Endothelial cell of umbilical vein (primary cell): ENCODE measurements around the gene SPECC1L. TPM values are rescaled to one million over a fixed set of nuclear protein-coding genes. Genes with fewer than 3 reads are reported as not detected.

ENCODE experiments used
- BruUV-seq: library from RNA; stranded (reverse); fragments of 400-500 nt; replicated peaks from 2 replicates; lab custom pipeline; 2021; lab: Mats Ljungman, UMichigan
- CTCF ChIA-PET: fragments of 300-600, 350-600 bp; sonication (Branson Sonifier 250); formaldehyde crosslinking; loops from one replicate; lab custom pipeline; 2021; ENCODE audit warnings: antibody characterized with exemption, inconsistent platforms; lab: Charles Lee
- POLR2A ChIA-PET: fragments of 300-600, 350-600 bp; sonication (Branson Sonifier 250); formaldehyde crosslinking; loops from one replicate; lab custom pipeline; 2021; ENCODE audit warnings: antibody characterized with exemption, inconsistent platforms; lab: Charles Lee
- DNase-seq: peaks from one replicate; pipeline ENCODE4 v3.0.0-alpha.2; 2011; ENCODE audit warnings: low read depth, low spot score
- FAIRE-seq: peaks from 2 replicates; lab custom pipeline; 2011; peaks lifted over from hg19 to GRCh38; lab: Jason Lieb, UNC
- H2AFZ ChIP-seq: 2 replicates; pipeline ENCODE4 v1.6.0; 2012; ENCODE audit warnings: low read depth, low read length, control low read depth, inconsistent platforms
- H3K27ac ChIP-seq: 2 replicates; pipeline ENCODE4 v1.5.1; 2011; ENCODE audit warnings: low read depth, mild to moderate bottlenecking, control low read depth, low read length, moderate library complexity; ENCODE audit not compliant: insufficient read depth
- H3K27me3 ChIP-seq, 2 experiments: 2 replicates each; pipeline versions ENCODE4 v1.6.0 to v1.6.1; 2011; ENCODE audit warnings: low read length in 2 of 2, mixed read lengths in 1 of 2; ENCODE audit not compliant: control insufficient read depth in 2 of 2, insufficient read depth in 2 of 2
- H3K36me3 ChIP-seq, 2 experiments: 2 replicates in 1 of 2; 3 replicates in 1 of 2; pipeline ENCODE4 v1.5.1; 2011; ENCODE audit warnings: low read length in 2 of 2, mild to moderate bottlenecking in 1 of 2, moderate library complexity in 1 of 2; ENCODE audit not compliant: control insufficient read depth in 2 of 2, insufficient read depth in 2 of 2; ENCODE audit errors: extremely low read depth in 1 of 2
- H3K4me1 ChIP-seq: 3 replicates; pipeline ENCODE4 v1.5.1; 2011; ENCODE audit warnings: mild to moderate bottlenecking, low read length; ENCODE audit not compliant: control insufficient read depth, insufficient read depth; ENCODE audit errors: extremely low read depth
- H3K4me2 ChIP-seq: 2 replicates; pipeline ENCODE4 v1.6.1; 2011; ENCODE audit warnings: low read length, control low read depth, mixed read lengths; ENCODE audit not compliant: insufficient read depth
- H3K4me3 ChIP-seq, 3 experiments: fragments of 200-600 bp in 1 of 3; sonication (generic), shearing (Covaris generic) in 1 of 3; replicated peaks in 1 of 3; 2 replicates each; pipeline ENCODE4 v1.5.1; 2011 to 2016; ENCODE audit warnings: control low read depth in 3 of 3, low read length in 3 of 3, mild to moderate bottlenecking in 2 of 3, inconsistent platforms in 1 of 3, low read depth in 1 of 3, moderate library complexity in 1 of 3; ENCODE audit not compliant: insufficient read depth in 1 of 3
- H3K79me2 ChIP-seq: 2 replicates; pipeline ENCODE4 v1.6.0; 2012; ENCODE audit warnings: low read length, inconsistent platforms; ENCODE audit not compliant: control insufficient read depth, insufficient read depth
- H3K9ac ChIP-seq: replicated peaks from 2 replicates; pipeline ENCODE3; 2011; ENCODE audit warnings: low read length, control low read depth; ENCODE audit not compliant: insufficient read depth; ENCODE audit errors: extremely low read depth
- H3K9me1 ChIP-seq: replicated peaks from 3 replicates; pipeline ENCODE4 v1.6.0; 2011; ENCODE audit warnings: mild to moderate bottlenecking, low read length; ENCODE audit not compliant: control insufficient read depth, insufficient read depth; ENCODE audit errors: extremely low read depth
- H3K9me3 ChIP-seq: replicated peaks from 2 replicates; pipeline ENCODE4 v1.5.1; 2012; ENCODE audit warnings: low read length, inconsistent platforms; ENCODE audit not compliant: control insufficient read depth, insufficient read depth
- H4K20me1 ChIP-seq: replicated peaks from 2 replicates; pipeline ENCODE3; 2011; ENCODE audit warnings: mild to moderate bottlenecking, low read length; ENCODE audit not compliant: control insufficient read depth, insufficient read depth; ENCODE audit errors: extremely low read depth
- EZH2 ChIP-seq: IDR thresholded peaks from 2 replicates; pipeline ENCODE4 v1.6.1; 2012; ENCODE audit warnings: borderline replicate concordance, low read depth, mild to moderate bottlenecking, moderate library complexity, low read length, inconsistent platforms; ENCODE audit not compliant: severe bottlenecking
- FOS ChIP-seq: IDR thresholded peaks from 2 replicates; pipeline ENCODE4 v1.6.1; 2011; ENCODE audit warnings: mild to moderate bottlenecking, low read length, moderate library complexity, borderline replicate concordance; ENCODE audit not compliant: insufficient read depth
- GATA2 ChIP-seq: IDR thresholded peaks from 2 replicates; pipeline ENCODE4 v1.7.0; 2011; ENCODE audit warnings: low read depth, mild to moderate bottlenecking, moderate library complexity, mixed read lengths, low read length; ENCODE audit not compliant: insufficient read length, insufficient read depth
- JUN ChIP-seq: IDR thresholded peaks from 2 replicates; pipeline ENCODE4 v1.6.1; 2011; ENCODE audit warnings: borderline replicate concordance, low read depth; ENCODE audit not compliant: insufficient read length, insufficient read depth
- MAX ChIP-seq: IDR thresholded peaks from 2 replicates; pipeline ENCODE4 v1.6.1; 2011; ENCODE audit not compliant: insufficient read depth, insufficient read length
- MYC ChIP-seq: IDR thresholded peaks from one replicate; pipeline ENCODE4 v1.6.1; 2011; ENCODE audit warnings: mild to moderate bottlenecking, low read depth, low read length
- POLR2A ChIP-seq: IDR thresholded peaks from 2 replicates; pipeline ENCODE4 v1.6.1; 2012; ENCODE audit warnings: low read depth, mild to moderate bottlenecking, control low read depth, low read length
- POLR2AphosphoS5 ChIP-seq: IDR thresholded peaks from 2 replicates; pipeline ENCODE4 v1.6.1; 2012; ENCODE audit warnings: low read depth, mild to moderate bottlenecking, control low read depth, low read length, moderate library complexity; ENCODE audit not compliant: insufficient read depth
- dilution Hi-C: fragments of 300-500 bp; cut with MboI; formaldehyde crosslinking; loops from one replicate; pipeline ENCODE4 v1.15.0; 2019; ENCODE audit warnings: low sequenced_read_pairs; ENCODE audit not compliant: extremely low pct_ligation_motif_present
- intact Hi-C: fragments of 100-400 bp; cut with micrococcal nuclease; formaldehyde crosslinking; loops from one replicate; pipeline ENCODE4 v1.10.0; 2022
- polyA plus RNA-seq, 4 experiments: library from polyadenylated mRNA; depleted of rRNA in 3 of 4; stranded (reverse) in 3 of 4; unstranded in 1 of 4; fragments of >200 nt; gene quantifications; 2 replicates each; pipeline versions ENCODE4 v1.2.1 to v1.2.3, GENCODE V29; 2011 to 2012; ENCODE audit warnings: missing spikeins in 1 of 4
- total RNA-seq: library from RNA; stranded (reverse); gene quantifications from 2 replicates; pipeline ENCODE4 v1.2.3, GENCODE V29; 2021
- TF ChIP-seq, protein P1 (sequence below), 2 donors: IDR thresholded peaks; 1 replicate in 1 of 2; 2 replicates in 1 of 2; pipeline ENCODE4 v1.5.1; 2011; ENCODE audit warnings: low read length in 2 of 2, mild to moderate bottlenecking in 2 of 2, moderate library complexity in 2 of 2, control low read depth in 1 of 2, inconsistent platforms in 1 of 2, low read depth in 1 of 2; ENCODE audit not compliant: insufficient read depth in 1 of 2; ENCODE audit errors: extremely low read depth in 1 of 2

SPECC1L gene
- total and polyA plus RNA-seq, 2 donors (not counting 3 experiments of a cell fraction or from before 2014, with no cell fraction given): 22.8 to 79.3 TPM

GRCh38 chr22:24433828-24434470 is 163.3 kb downstream of the SPECC1L start:
- H3K27ac ChIP-seq: peak overlapping the region; percentile 43
- H3K9ac ChIP-seq: no peak overlapping the region
- peaks cover 0 to 3% of the 10 kb centered on the region in 2 experiments for H3K36me3 ChIP-seq
- H3K4me3 ChIP-seq: no peak overlapping the region
- BruUV-seq: no TSS peak
- POLR2A ChIA-PET: no interaction called here
- H4K20me1 ChIP-seq: no peaks in the 10 kb centered on the region
- H3K79me2 ChIP-seq: no peaks in the 10 kb centered on the region
- peak; percentile 17 for TF ChIP-seq JUN
- peak; percentile 49 for TF ChIP-seq FOS
- no peak for TF ChIP-seq GATA2
- TF ChIP-seq POLR2AphosphoS5: no peak
- dilution Hi-C loops: no loop called here
- peak; percentile 40 for DNase-seq
- CTCF ChIA-PET: interaction anchor here (1.2 to 2.2 kb wide), 6 partner anchors 33 to 88 kb away, joined by 4 to 10 read pairs (median 4); no protein-coding TSS in a partner anchor
- no peak overlapping the region for H3K4me2 ChIP-seq
- intact Hi-C loops: no loop called here
- no peak overlapping the region for H2AFZ ChIP-seq
- no peaks in the 10 kb centered on the region for H3K27me3 ChIP-seq
- peak; percentile 82 for FAIRE-seq
- H3K9me1 ChIP-seq: no peaks in the 10 kb centered on the region
- H3K4me1 ChIP-seq: peaks cover 17% of the 10 kb centered on the region
- H3K9me3 ChIP-seq: no peaks in the 10 kb centered on the region

DNA sequence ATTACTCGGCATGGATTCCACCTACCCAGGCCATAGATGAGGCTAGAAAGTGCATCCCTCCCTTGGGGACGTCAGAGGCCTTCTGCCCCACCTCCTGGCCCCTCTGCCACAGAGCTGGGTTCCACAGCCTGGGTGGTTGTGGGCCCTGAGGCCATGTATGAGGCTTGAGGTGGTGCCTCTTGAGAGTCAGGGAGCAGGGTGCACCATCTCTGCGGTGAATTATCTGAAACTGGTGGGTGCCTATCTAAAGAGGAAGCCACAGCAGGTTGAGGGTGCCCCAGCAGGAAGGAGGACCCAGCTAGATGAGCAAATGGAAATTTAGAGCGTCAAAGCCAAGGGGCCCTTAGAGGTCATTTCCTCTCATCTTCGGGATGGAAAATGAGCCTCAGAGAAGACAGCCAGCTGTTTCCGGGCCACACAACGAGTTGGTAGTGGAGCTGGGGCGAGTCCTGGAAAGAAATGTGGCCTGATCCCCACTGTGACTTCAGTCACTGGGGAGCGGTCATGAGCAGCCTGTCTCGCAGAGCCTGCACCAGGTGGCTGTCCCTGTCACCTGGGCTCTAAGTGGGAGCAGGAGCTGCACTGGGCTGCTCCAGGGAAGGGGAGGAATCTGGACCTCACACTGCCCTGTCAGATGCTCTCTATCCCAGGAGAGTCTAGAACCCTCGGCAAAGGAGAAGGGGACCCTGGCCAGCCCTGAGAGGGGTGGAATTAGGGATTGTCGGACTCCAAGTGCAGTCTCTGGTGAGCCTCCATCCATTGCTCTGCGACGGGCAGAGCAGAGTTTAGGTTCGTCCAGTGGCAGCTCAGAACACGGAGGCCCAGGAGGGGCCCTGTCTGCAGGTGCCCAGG is 164.1 kb downstream of the SPECC1L start:
- H3K79me2 ChIP-seq: no peaks in the 10 kb centered on the region
- H3K9me3 ChIP-seq: no peaks in the 10 kb centered on the region
- H3K27me3 ChIP-seq: no peaks in the 10 kb centered on the region
- no peak overlapping the region for H2AFZ ChIP-seq
- ChIA-PET POLR2A (no interaction called here), CTCF (interaction anchor here (1.4 to 2.1 kb wide), 6 partner anchors 11 to 87 kb away, joined by 4 to 7 read pairs (median 4); no protein-coding TSS in a partner anchor)
- H3K9me1 ChIP-seq: no peaks in the 10 kb centered on the region
- TF ChIP-seq EZH2 (no peak), MYC (no peak), GATA2 (no peak), JUN (no peak), POLR2A (no peak), MAX (no peak), FOS (no peak), POLR2AphosphoS5 (no peak)
- TF ChIP-seq, protein P1, sequence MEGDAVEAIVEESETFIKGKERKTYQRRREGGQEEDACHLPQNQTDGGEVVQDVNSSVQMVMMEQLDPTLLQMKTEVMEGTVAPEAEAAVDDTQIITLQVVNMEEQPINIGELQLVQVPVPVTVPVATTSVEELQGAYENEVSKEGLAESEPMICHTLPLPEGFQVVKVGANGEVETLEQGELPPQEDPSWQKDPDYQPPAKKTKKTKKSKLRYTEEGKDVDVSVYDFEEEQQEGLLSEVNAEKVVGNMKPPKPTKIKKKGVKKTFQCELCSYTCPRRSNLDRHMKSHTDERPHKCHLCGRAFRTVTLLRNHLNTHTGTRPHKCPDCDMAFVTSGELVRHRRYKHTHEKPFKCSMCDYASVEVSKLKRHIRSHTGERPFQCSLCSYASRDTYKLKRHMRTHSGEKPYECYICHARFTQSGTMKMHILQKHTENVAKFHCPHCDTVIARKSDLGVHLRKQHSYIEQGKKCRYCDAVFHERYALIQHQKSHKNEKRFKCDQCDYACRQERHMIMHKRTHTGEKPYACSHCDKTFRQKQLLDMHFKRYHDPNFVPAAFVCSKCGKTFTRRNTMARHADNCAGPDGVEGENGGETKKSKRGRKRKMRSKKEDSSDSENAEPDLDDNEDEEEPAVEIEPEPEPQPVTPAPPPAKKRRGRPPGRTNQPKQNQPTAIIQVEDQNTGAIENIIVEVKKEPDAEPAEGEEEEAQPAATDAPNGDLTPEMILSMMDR (IDR thresholded peaks at IDR 0.05; ENCODE audit: extremely low read depth in 1 of 2, insufficient read depth in 1 of 2, low read depth in 1 of 2, low read length in 2 of 2): no peak
- no peak overlapping the region for H3K4me3 ChIP-seq
- DNase-seq (no peak), FAIRE-seq (no peak)
- peaks cover 13% of the 10 kb centered on the region for H3K4me1 ChIP-seq
- no peak overlapping the region for H3K9ac ChIP-seq
- H4K20me1 ChIP-seq: no peaks in the 10 kb centered on the region
- peaks cover 0 to 3% of the 10 kb centered on the region in 2 experiments for H3K36me3 ChIP-seq
- no peak overlapping the region for H3K4me2 ChIP-seq
- intact Hi-C loops (no loop called here), dilution Hi-C loops (no loop called here)
- H3K27ac ChIP-seq: peak overlapping the region; percentile 43
- BruUV-seq: no TSS peak
